Activated CD4-positive, alpha-beta T cell treated with anti-CD3 and anti-CD28 coated beads, Interleukin-2, Interleukin-6, amounts not matched to agents 100 ng/mL and 50 ng/mL, durations not matched to agents 16 hours and 8 hours (primary cell): ENCODE results near the gene GALNT1.

Experiments used
- DNase-seq: peaks from one replicate; pipeline ENCODE4 v3.0.0-alpha.2; 2020

GALNT1 gene

GRCh38 chr18:35682281-35682867 lies 100.8 kb downstream of the GALNT1 start:
- DNase-seq = no peak

- DNase-seq = no peak
Observed at GRCh38 chr18:35683021-35683420, 101.5 kb downstream of the GALNT1 start.

GRCh38 chr18:35688757-35689156 lies 107.2 kb downstream of the GALNT1 start:
- DNase-seq = no peak

GRCh38 chr18:35689728-35690127 lies 108.2 kb downstream of the GALNT1 start:
- DNase-seq = no peak

GRCh38 chr18:35691625-35692024 lies 110.1 kb downstream of the GALNT1 start:
- no peak for DNase-seq

DNA sequence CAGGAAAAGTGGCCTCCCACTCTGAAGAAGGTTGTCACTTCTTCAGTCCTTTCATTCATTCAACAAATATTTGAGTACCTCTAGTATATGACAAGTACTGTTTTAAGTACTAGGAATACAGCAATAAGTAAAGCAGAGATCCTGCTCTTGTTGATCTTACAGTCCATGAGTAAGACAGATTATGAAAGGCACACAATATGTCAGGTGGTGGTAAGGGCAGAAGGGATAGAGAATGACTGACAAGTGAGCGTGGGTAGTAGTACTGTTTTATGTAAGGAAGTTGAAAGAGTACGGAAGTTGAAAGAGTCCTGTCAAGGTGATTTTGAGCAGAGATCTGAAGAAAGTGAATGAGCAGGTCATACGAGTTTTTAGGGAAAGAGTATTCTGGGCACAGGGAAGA lies 111.3 kb downstream of the GALNT1 start:
- no peak for DNase-seq

GRCh38 chr18:35693829-35694228 lies 112.3 kb downstream of the GALNT1 start:
- DNase-seq = no peak

DNA sequence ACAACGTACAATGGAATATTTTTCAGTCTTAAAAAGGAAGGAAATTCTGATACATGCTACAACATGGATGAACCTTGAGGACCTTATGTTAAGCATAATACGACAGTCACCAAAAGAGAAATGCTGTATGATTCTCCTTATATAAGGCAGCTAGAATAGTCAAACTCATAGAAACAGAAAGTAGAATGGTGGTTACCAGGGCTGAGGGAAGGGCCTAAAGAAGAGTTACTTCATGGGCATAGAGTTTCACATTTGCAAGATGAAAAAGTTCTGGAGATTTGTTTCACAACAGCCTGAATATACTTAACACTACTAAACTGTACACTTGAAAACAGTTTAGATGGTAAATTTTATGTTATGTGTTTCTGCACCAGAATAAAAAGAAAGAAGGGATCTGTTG lies 113.3 kb downstream of the GALNT1 start:
- DNase-seq = no peak

- DNase-seq = no peak
Observed at GRCh38 chr18:35695384-35695783, 113.8 kb downstream of the GALNT1 start.

DNA sequence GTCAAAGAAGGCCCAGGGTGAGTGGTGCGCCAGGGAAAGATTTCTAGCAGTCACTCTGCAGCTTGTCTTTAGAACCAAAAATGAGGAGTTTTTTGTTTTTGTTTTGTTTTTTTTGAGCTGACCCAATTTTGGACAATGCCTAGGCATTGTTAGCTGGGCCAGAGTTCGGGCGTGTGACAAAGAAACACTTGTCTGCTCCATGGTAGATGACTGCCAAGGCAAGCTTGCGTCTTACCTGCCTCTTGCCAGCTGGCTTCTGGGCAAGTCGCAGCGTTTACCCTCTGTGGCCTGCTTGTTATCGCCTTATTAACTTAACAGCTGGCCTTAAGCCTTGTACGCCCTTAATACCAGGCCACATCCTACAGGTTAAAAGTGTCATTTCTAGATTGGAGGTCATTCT lies 114.3 kb downstream of the GALNT1 start:
- no peak for DNase-seq

- DNase-seq = no peak
Observed at GRCh38 chr18:35696307-35696706, 114.8 kb downstream of the GALNT1 start.

DNA sequence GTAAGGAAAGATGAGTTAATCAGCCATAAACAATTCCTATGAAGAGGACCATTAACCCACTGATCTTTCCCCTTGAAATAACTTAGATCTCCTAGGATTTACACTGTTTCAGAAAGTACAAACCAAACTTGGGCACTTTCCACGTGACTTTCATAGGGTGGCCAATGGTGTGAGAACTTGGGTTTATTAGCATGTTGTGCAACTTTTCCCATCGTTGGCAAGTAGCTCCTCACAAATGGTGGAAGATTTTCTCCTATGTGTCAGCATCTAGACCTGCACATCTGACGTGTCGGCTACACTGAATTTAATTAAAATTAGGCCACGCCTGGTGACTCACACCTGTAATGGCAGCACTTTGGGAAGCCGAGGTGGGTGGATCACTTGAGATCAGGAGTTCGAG lies 116.3 kb downstream of the GALNT1 start:
- no peak for DNase-seq

GRCh38 chr18:35703043-35703688 lies 121.6 kb downstream of the GALNT1 start:
- no peak for DNase-seq

DNA sequence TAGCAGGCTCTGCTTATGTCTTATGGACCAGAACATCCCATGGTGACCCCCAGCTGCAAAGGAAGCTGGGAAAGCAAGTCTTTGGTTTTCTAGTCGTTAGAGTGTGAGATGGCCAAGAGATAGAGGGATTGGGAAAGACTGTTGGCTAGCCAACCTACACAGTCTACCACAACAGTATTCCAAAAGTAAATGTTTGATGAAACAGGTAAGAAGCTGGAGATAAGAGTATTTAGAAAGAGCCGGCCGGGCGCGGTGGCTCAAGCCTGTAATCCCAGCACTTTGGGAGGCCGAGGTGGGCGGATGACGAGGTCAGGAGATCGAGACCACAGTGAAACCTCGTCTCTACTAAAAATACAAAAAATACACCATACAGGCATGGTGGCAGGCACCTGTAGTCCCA lies 124.4 kb downstream of the GALNT1 start:
- DNase-seq = no peak

- no peak for DNase-seq
Observed at GRCh38 chr18:35707247-35707646, 125.7 kb downstream of the GALNT1 start.

DNA sequence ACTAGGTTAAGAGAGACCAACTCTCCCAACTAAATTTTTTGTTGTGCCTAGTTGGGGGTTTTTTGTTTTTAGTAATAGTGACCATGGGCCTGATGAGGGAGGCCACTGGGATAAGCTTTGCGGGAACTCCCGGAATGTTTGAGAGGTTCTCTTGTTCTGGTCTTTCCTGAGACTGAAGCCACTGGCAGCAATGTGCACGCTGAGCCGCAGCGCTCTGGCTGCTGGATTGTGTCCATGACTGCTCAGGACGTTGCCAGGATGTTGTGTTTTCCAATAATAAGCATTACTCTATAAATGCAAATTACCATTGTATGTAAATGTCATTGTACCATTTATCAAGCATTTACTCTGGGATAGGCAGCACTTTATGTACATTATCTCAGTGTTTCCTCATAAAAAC lies 126.1 kb downstream of the GALNT1 start:
- no peak for DNase-seq

DNA sequence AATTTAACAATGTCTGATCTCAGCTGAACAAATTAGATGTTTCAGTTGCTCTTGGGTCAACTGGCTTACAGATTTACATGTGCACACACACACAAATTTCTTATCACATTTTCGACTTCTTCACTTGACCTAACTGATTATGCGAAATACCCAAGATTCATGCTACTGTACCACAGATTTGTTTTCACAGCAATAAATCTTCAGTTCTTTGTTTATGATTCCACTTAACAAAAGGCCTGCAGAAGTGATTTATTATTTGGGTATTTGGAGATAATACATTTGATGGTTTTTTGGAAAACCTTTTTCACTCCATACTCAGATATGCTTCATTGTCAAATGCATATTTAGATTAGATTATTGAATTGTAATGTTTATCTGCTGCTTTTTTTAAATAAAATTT lies 129.0 kb downstream of the GALNT1 start:
- no peak for DNase-seq

DNA sequence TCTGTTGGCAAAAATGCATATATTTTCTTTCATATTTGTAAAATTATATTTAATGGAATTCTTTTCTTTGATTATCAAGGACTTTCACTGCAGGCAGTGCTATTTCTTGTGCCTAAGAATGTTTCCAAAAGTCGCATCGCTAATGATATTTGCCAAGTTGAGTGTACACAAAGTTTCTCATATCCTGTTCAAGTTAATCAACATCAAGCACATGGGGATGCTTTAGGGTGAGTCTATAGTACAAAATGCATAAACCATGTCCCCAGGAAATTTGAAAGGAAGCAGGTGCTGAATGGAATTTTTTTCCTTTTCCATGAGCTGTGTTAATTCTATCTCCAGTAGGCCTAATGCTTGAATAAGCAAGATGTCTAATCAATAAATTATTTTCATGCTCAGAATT lies 129.7 kb downstream of the GALNT1 start:
- DNase-seq = no peak

DNA sequence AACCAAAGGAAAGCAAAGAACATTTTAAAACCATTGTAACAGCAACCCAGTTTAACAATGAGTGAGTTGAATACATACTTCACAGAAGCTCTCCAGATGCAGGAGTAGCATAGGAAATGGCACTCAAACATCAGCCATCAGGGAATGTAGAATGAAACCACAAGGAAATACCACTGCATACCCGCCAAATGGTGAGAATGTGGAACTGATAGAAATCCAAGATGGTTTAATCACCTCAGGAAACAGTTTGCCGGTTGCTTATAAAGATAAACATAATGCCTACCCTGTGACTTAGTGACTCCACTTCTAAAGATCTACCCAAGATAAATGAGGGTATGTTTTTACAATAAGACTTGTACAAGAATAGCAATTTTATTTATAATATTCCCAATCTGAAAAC lies 132.0 kb downstream of the GALNT1 start:
- DNase-seq = no peak

DNA sequence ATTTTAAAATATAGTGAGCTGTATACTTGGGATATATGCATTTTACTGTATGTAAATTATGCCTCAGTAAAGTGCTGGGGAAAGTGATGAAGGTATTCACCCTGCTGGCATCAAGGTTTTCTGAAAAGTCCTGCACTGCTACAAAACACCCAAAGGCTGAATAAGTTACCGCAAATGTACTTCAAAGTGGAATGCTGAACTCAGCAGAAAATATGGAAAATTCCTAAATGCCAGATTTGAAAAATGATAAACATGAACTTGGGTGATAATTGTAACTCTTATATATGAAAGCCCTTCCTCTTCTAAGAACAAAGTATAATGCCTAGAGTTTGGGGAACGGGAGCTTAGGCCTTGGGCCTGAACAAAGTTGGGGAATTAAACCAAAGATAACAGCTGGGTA lies 133.0 kb downstream of the GALNT1 start:
- DNase-seq = no peak

DNA sequence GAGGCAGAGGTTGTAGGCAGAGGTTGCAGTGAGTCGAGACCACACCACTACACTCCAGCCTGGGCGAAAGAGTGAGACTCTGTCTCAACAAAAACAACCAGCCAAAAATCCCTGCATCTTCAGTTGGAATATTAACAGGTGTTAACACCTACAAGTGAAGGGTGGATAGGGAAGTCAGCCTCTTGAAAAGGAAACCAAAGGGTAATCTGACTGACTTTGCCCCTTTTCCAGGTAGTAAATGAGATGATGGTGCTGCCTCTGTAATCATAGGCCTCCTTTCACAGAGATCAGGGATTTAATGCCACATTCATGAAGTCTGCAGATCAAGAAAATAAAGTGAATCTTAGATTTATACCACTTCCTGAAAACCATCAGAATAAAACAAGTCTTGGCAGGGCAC lies 133.6 kb downstream of the GALNT1 start:
- no peak for DNase-seq

DNA sequence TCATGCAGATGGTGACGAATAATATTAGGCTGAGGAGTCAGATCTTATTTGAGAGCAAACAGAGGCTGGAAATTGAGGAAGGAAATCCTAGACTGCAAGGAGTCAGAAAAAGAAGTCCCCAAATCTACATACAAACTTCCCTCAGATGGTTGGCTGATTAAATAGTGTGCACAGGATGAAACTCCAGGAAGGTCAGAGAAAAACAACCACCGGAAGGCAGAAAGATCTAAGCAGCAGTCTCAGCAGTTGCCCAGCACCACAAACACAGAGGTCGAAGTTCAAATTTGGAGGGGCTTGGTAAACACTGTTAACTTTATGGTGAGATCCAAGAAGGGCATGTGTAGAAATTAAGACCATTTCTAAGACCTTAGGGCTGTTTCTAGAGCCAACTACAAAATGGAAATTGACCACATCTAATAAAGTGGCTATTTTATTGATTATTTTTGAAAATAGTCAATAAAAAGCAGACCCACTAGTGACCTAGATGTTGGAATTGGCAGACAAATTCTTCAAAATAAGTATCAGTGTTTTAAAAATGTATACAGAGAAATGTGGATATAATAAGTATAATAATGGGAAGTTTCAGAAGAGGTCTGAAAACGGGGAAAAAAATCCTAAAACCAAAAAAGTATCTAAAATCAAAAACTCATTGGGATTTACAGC lies 134.8 kb downstream of the GALNT1 start:
- no peak for DNase-seq

DNA sequence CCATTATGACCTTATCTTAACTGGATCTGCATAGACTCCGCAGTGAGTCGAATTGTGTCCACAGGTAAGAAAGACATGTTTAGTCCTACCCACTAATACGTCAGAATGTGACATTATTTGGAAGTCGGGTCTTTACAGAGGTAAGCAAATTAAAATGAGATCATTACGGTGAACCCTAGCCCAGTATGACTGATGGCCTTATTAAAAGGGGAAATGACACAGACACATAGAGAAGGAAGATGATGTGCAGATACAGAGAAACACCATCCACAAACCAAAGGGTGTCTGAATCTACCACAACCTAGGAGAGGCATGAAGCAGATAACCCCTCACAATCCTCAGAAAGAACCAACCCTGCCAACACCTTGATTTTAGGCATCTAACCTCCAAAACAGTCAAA lies 135.6 kb downstream of the GALNT1 start:
- no peak for DNase-seq

DNA sequence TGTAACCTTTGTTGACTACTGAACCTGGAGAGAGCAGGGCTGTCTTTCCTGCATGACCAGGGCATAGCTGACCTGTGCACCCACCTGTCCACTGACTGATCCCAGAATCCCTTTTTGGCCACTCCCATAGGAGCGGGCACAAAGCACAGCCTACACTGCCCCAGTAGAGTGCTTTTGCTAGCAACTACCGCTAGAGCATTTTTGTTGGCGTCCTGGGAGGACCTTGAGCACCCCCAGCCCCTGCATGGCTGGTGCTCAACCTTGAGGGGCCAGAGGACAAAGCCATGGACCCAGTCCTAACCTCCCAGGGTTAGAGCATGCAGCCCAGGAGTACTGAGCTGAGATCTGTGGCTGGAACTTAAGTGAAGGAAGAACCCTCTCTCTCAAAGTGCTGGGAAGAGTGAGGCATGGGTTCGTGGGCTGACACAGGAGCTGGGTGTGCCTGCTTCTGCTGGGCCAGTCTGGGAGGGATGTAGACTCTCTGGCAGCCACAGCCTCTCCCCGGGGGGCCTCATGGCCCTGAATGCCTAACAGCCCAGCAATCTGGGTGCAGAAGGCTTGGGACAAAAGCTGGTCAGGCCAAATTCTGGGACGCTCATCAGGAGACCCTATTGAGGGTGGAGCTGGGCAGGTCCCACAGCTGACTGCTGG lies 140.0 kb downstream of the GALNT1 start:
- DNase-seq = no peak
